Aorta (tissue), 5 donors: Measurements from ENCODE around the gene USP47. TPM values are rescaled to one million over a fixed set of nuclear protein-coding genes. Genes with fewer than 3 reads are reported as not detected.

Experiments used
- ATAC-seq: fragments of 200-7000 bp; cut with Tn5 transposase; one replicate; pipeline ENCODE4 v1.9.1; 2022; ENCODE audit warnings: moderate library complexity; ENCODE audit not compliant: low FRiP score
- DNase-seq, 2 donors: peaks; one replicate each; pipeline ENCODE4 v3.0.0-alpha.2; 2020
- H3K27ac ChIP-seq, 2 donors: one replicate each; pipeline ENCODE4 v1.5.1; 2013; ENCODE audit warnings: low read length in 2 of 2, mild to moderate bottlenecking in 2 of 2, moderate library complexity in 2 of 2, control low read depth in 1 of 2, inconsistent platforms in 1 of 2, low read depth in 1 of 2
- H3K27me3 ChIP-seq, 2 donors: one replicate each; pipeline ENCODE4 v1.6.1; 2013; ENCODE audit warnings: control low read depth in 1 of 2, low read length in 1 of 2, mild to moderate bottlenecking in 1 of 2, moderate library complexity in 1 of 2; ENCODE audit not compliant: insufficient read depth in 2 of 2, control insufficient read depth in 1 of 2
- H3K36me3 ChIP-seq, 2 donors: one replicate each; pipeline ENCODE4 v1.6.1; 2013; ENCODE audit warnings: control low read depth in 1 of 2, low read length in 1 of 2, mild to moderate bottlenecking in 1 of 2; ENCODE audit not compliant: insufficient read depth in 2 of 2, control insufficient read depth in 1 of 2
- H3K4me1 ChIP-seq, 2 donors: one replicate each; pipeline ENCODE4 v1.6.1; 2013; ENCODE audit warnings: low read length in 2 of 2, control low read depth in 1 of 2, mild to moderate bottlenecking in 1 of 2, moderate library complexity in 1 of 2; ENCODE audit not compliant: insufficient read depth in 2 of 2, control insufficient read depth in 1 of 2
- H3K4me3 ChIP-seq, 2 donors: one replicate each; pipeline ENCODE4 v1.5.1; 2013; ENCODE audit warnings: low read length in 2 of 2, control low read depth in 1 of 2, mild to moderate bottlenecking in 1 of 2
- H3K9me3 ChIP-seq: one replicate; pipeline ENCODE4 v1.6.1; 2013; ENCODE audit warnings: mild to moderate bottlenecking, low read length; ENCODE audit not compliant: control insufficient read depth
- WGBS, 2 donors: extraction: QIAGEN DNeasy Blood & Tissue Kit; methylation state at CpG; one replicate each; pipeline ENCODE4 v1.1.7; 2013; 5-methylcytosine and 5-hydroxymethylcytosine counted together
- intact Hi-C, 2 donors: fragments of 100-400 bp; cut with DNase I; formaldehyde crosslinking; loops; one replicate each; pipeline versions ENCODE4 v1.14.2 to v1.15.0; 2022
- polyA plus RNA-seq, 2 donors: library from polyadenylated mRNA; stranded (reverse); fragments of 200-250 nt; gene quantifications; one replicate each; pipeline ENCODE4 v1.2.3, GENCODE V29; 2013
- total RNA-seq, 2 donors: library from RNA; stranded (reverse); fragmentation: NEBNext Ultra II Directional; extraction: Animal tissue kit (Norgen Biotek cat#: 25700); gene quantifications; one replicate each; pipeline ENCODE4 v1.2.1, GENCODE V29; 2021
- donor health status: healthy with polysubstance abuse.
- donor health status: Bipolar disorder and iron deficiency.
- donor health status: DM: no; HTN: no; CAD: no.
- donor health status: DM: no; HTN: no; CAD: no.
- donor health status: DM: yes; HTN: yes; CAD: no.

USP47 gene
- total and polyA plus RNA-seq, 4 donors: 23.2 to 74.9 (median 45.1) TPM

GRCh38 chr11:11946878-11947277, 105.1 kb downstream of the USP47 start:
- Histone ChIP-seq H3K27ac (no peak overlapping the region), H3K36me3 (peaks cover 4 to 5% of the 10 kb centered on the region in 2 donors)
- 95 to 97% methylated on average over 2 of the region's 2 CpGs for WGBS, 2 donors

GRCh38 chr11:11947825-11948224, 106.1 kb downstream of the USP47 start:
- DNase-seq (no peak), ATAC-seq (no peak)
- H3K36me3 ChIP-seq: peaks cover 4 to 6% of the 10 kb centered on the region in 2 donors
- H3K4me3 ChIP-seq: no peak overlapping the region
- H3K9me3 ChIP-seq: no peaks in the 10 kb centered on the region
- WGBS, 2 donors: 87 to 88% methylated on average over 4 of the region's 4 CpGs
- no peaks in the 10 kb centered on the region for H3K4me1 ChIP-seq
- intact Hi-C loops: no loop called here
- no peak overlapping the region for H3K27ac ChIP-seq
- no peaks in the 10 kb centered on the region for H3K27me3 ChIP-seq

More at GRCh38 chr11:11946878-11947277, 105.1 kb downstream of the USP47 start:
- Histone ChIP-seq H3K4me1 (no peaks in the 10 kb centered on the region), H3K4me3 (no peak overlapping the region), H3K27me3 (no peaks in the 10 kb centered on the region), H3K9me3 (no peaks in the 10 kb centered on the region)
- DNase-seq: no peak
- intact Hi-C loops: no loop called here
- ATAC-seq: no peak

DNA sequence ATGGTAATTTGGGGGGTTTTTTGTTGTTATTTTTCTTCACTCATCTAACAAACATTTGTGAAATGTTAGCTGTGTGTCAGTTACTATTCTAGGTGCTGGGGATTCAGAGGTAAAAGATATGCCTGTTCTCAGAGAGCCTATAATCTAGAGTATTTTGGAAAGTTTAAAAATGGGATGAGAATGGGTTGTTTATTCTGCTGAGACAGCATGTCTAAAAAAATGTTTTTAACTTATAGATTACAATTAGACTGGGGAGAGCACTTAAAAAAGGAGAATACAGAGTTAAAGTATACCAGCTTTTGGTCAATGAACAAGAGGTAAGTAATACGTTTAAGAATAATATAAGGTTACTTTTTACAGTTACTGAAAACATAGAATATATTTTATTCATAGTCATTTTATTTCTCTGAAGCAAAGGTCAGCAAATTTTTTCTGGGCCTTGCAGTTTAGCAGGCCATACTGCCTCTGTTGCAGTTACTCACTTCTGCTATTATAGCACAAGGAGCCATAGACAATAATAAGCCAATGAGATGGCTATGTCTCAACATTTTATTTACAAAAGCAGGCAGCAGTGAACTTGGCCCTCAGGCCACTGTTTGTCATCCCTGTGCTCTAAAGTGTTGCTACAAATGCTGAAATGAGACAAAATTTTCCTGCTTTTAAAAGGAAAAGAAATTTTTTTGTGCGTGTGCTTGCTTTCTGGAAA, 106.6 kb downstream of the USP47 start:
- H3K27ac ChIP-seq: no peak overlapping the region
- H3K36me3 ChIP-seq: peaks cover 4 to 8% of the 10 kb centered on the region in 2 donors
- no peak for DNase-seq
- H3K4me1 ChIP-seq: no peaks in the 10 kb centered on the region
- no peaks in the 10 kb centered on the region for H3K27me3 ChIP-seq
- H3K9me3 ChIP-seq: no peaks in the 10 kb centered on the region
- 83 to 88% methylated on average over 2 of the region's 2 CpGs for WGBS, 2 donors
- intact Hi-C loops: no loop called here
- ATAC-seq: no peak
- no peak overlapping the region for H3K4me3 ChIP-seq

- DNase-seq (no peak), ATAC-seq (no peak)
- Histone ChIP-seq H3K36me3 (peaks cover 4 to 8% of the 10 kb centered on the region in 2 donors), H3K4me1 (no peaks in the 10 kb centered on the region), H3K27ac (no peak overlapping the region), H3K9me3 (no peaks in the 10 kb centered on the region), H3K4me3 (no peak overlapping the region), H3K27me3 (no peaks in the 10 kb centered on the region)
- intact Hi-C loops: no loop called here
Observed at GRCh38 chr11:11949482-11949881, 107.7 kb downstream of the USP47 start.

DNA sequence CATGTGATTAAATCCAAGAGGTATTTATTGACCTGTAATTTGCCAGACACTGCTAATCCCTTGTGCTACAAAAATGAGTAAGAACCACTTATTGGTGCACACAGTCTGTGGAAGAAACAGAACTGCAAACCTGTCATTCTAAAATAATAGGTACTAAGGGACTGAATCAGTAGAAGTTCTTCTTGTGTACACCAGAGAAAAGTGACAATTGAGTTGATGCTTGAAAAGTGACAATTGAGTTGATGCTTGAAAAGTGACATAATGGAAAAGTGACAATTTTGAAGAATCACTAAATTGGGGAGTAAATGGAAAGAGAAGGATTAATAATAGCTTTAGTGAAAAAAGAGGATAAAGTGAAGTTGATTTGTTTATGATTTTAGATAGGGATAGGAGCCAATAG, 110.3 kb downstream of the USP47 start:
- intact Hi-C loops: no loop called here
- H3K4me3 ChIP-seq: no peak overlapping the region
- no peak for DNase-seq
- no peaks in the 10 kb centered on the region for H3K9me3 ChIP-seq
- H3K27ac ChIP-seq: no peak overlapping the region
- peaks cover 4 to 8% of the 10 kb centered on the region in 2 donors for H3K36me3 ChIP-seq
- H3K4me1 ChIP-seq: no peaks in the 10 kb centered on the region
- ATAC-seq: no peak
- H3K27me3 ChIP-seq: no peaks in the 10 kb centered on the region

DNA sequence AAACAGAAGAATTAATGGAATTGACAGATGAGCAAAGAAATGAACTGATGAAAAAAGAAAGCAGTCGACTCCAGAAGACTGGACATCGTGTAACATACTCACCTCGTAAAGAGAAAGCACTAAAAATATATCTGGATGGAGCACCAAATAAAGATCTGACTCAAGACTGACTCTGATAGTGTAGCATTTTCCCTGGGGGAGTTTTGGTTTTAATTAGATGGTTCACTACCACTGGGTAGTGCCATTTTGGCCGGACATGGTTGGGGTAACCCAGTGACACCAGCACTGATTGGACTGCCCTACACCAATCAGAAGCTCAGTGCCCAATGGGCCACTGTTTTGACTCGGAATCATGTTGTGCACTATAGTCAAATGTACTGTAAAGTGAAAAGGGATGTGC, 114.2 kb downstream of the USP47 start:
- H3K27ac ChIP-seq: no peak overlapping the region
- no peak for ATAC-seq
- 81 to 85% methylated on average over 5 of the region's 5 CpGs for WGBS, 2 donors
- no peaks in the 10 kb centered on the region for H3K9me3 ChIP-seq
- peaks cover under 1 to 3% of the 10 kb centered on the region in 2 donors for H3K36me3 ChIP-seq
- H3K4me3 ChIP-seq: no peak overlapping the region
- H3K4me1 ChIP-seq: no peaks in the 10 kb centered on the region
- DNase-seq: no peak
- intact Hi-C loops: no loop called here
- no peaks in the 10 kb centered on the region for H3K27me3 ChIP-seq

- no peaks in the 10 kb centered on the region for H3K27me3 ChIP-seq
- ATAC-seq: no peak
- H3K36me3 ChIP-seq: no peaks in the 10 kb centered on the region
- intact Hi-C loops: no loop called here
- H3K27ac ChIP-seq: peak overlapping the region in 1 of 2 donors; percentile 17
- peak in 1 of 2 donors; percentile 57 for DNase-seq
- no peak overlapping the region for H3K4me3 ChIP-seq
- H3K4me1 ChIP-seq: no peaks in the 10 kb centered on the region
- 85 to 86% methylated on average over 11 of the region's 11 CpGs for WGBS, 2 donors
- H3K9me3 ChIP-seq: no peaks in the 10 kb centered on the region
Observed at GRCh38 chr11:11958403-11959231, 116.8 kb downstream of the USP47 start.

- H3K9me3 ChIP-seq: no peaks in the 10 kb centered on the region
- H3K27me3 ChIP-seq: no peaks in the 10 kb centered on the region
- ATAC-seq (no peak), DNase-seq (no peak)
- H3K4me1 ChIP-seq: no peaks in the 10 kb centered on the region
- no peaks in the 10 kb centered on the region for H3K36me3 ChIP-seq
- intact Hi-C loops: no loop called here
- no peak overlapping the region for H3K27ac ChIP-seq
- H3K4me3 ChIP-seq: no peak overlapping the region
Observed at GRCh38 chr11:11959601-11960000, 117.8 kb downstream of the USP47 start.

DNA sequence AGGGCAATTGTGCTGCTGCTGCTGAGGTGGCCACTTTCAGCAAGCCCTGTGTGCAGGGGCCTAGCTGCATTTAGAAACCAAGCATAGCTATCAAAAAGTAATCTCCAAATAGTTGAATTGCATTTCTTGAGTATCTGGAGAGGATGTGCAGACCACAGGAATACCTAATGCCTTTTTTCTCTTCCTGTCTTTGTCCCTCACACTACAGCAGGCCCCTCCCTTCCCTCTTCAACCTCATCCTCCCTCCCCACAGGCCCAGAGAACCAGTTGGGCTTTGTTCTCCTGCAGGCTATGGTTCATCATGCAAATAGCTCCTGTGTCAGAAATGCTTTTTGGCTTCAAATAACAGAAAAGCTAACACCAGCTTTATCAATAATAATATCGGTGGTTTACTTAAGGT, 118.9 kb downstream of the USP47 start:
- intact Hi-C loops: no loop called here
- ATAC-seq (no peak), DNase-seq (peak in 1 of 2 donors; percentile 15)
- Histone ChIP-seq H3K27ac (no peak overlapping the region), H3K4me3 (no peak overlapping the region), H3K4me1 (no peaks in the 10 kb centered on the region), H3K9me3 (no peaks in the 10 kb centered on the region), H3K36me3 (no peaks in the 10 kb centered on the region), H3K27me3 (no peaks in the 10 kb centered on the region)
- 86 to 97% methylated on average over 1 of the region's 1 CpG for WGBS, 2 donors
